HS-5 (cell line): Measurements from ENCODE around the gene CAMK1G.

Experiments used
- DNase-seq: peaks from one replicate; pipeline ENCODE4 v3.0.0-alpha.2; 2012; ENCODE audit warnings: low read depth

Gene CAMK1G

DNA sequence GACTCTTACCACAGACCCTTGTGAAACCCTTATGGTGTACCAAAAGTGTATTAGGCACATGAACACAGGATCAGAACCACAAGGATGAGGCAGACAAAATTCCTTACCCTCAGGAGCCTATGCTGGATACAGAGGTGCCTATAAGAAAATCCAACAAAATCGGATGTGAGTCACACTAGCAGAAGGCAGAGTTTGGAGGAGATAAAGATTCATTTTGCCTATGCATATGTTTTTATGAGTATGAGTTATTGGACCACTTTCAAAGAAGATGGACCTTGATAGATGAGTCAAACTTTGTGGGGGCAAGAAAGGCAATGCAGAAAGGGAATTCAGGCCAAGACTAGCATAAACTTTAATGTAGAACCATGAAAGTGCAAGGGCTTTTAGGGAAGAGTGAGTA, 17.0 kb downstream of the CAMK1G start:
- DNase-seq = peak; percentile 66

DNA sequence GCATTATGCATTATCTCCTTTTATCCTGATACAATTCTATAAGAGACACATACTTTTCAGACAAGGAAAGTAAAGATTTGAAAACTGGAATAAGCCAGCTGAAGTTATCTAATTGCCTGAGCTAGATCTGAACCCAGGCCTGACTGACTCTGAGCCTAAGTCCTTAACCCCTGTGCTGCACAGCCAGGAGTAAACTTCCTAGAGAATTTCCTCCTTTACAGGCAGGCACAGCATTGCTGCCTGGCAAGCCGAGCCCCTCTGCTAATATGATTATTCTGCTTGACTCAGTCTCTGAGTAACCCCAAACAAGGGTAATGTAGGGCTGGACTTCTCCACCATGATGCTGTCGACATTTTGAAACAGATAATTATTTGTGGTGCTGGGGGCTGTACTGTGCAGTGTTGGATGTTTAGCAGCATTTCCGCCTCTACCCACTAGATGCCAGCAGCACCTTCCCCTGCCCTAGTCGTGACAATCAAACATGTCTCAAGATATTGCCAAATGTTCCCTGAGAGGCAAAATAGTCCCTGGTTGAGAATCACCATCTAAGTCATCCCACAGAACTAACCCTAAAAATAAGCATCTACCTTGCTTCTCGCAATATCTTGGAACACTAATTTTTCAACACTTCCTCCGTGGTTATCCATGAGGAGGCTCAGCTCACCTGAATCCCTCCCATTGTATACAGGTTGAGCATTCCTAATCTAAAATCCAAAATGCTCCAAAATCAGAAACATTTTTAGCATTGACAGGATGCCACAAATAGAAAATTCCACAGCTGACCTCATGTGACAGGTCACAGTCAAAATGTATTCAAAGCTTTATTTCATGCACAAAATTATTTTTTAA, 18.5 kb downstream of the CAMK1G start:
- DNase-seq = peak; percentile 23

DNA sequence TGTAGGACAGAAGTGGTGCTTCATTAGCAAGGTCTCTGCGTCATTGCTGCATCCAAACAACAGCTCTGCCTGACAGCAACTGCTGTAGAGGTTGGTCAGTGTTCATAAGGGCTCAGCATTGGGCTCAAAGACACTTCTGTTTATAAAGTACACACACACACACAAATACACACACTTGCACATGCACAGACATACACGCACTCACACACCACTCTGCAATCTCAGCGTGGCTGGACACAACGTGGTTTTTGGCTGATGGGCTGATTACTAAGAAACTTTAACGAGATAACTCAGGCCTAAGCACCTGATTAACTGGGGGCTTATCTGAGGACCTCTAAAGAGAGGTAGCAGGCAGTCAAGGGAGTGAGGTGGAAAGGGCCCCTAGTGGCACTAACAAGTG, 20.4 kb downstream of the CAMK1G start:
- DNase-seq = no peak

DNA sequence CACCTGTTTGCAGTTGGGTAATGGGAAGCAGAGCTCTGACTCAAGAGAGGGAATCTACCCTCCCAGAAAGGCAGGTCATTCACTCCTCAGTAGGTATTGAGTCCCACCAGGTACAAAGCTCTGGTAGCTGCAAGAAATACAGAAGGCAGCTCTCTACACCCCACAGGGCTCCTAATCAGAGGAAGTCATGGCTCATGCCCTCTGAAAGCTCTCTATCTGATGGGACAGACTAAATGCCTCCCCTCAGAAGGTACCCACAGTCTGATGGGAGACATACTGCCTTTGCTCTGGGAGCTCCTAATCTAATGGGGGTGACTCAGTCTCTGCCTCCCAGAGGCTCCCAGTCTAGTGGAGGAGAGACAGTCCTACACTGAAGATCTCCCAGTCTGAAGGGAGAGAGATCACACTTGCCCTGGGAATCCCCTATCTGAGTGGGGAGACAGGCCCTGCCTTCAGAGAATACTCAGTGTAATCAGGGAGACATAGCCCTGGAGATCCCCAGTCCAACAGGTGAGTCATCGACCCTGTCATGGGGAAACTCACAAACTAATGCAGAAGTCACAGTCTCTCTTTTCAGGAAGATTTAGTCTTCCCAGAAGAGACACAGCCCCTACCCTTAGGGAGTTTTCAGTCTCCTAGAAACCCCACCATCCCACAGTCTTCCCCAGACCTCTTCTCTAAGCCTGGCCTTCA, 23.7 kb downstream of the CAMK1G start:
- DNase-seq = peak; percentile 16

DNA sequence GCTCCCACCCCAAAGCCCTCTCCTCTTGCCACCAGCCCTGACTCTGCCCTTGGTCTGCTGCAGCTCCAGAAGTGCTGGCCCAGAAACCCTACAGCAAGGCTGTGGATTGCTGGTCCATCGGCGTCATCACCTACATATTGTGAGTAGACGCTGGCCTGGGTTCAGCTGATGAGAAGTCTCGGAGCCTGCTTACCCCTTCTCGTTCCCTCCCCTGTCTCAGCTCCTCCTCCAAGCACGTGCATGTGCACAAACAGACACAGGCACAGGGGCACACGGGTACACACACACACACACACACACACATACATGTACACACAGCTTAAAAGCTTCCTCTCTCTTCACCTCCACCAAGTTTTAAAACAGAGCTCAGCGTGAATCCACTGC, 24.3 kb downstream of the CAMK1G start:
- no peak for DNase-seq

DNA sequence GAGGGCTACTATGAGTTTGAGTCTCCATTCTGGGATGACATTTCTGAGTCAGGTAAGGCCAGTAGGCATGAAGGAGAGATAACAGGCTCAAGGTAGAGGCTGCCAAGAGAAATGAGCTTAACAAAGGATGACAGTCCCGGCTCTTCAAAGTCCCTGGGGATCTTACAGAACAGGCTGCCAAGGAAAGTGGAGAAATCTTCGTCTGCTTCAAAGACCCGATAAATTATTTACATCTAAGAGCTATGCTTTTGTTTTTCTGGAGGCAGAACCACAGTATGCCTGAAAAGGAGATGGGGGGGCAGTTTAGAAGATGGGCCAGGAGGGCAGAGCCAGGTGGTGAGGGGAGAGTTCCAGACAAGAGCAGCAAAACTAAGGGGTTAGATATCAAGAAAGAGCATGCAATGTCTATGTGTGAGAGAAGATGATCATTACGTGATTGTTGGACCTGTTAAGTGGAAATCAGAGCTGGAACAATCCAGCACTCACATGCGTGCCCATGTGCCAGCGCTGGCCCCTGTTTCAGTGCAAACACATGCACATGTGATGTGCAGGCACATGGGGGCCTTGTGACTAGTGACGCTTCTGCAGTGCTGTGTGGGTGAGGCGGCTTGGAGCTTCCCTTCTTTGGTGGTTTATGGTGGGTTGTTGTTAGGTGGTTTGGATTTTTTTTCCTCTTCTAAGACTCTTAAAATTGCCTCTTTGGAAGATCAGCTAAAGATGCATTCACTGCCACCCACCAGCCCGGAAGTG, 25.7 kb downstream of the CAMK1G start:
- no peak for DNase-seq

DNA sequence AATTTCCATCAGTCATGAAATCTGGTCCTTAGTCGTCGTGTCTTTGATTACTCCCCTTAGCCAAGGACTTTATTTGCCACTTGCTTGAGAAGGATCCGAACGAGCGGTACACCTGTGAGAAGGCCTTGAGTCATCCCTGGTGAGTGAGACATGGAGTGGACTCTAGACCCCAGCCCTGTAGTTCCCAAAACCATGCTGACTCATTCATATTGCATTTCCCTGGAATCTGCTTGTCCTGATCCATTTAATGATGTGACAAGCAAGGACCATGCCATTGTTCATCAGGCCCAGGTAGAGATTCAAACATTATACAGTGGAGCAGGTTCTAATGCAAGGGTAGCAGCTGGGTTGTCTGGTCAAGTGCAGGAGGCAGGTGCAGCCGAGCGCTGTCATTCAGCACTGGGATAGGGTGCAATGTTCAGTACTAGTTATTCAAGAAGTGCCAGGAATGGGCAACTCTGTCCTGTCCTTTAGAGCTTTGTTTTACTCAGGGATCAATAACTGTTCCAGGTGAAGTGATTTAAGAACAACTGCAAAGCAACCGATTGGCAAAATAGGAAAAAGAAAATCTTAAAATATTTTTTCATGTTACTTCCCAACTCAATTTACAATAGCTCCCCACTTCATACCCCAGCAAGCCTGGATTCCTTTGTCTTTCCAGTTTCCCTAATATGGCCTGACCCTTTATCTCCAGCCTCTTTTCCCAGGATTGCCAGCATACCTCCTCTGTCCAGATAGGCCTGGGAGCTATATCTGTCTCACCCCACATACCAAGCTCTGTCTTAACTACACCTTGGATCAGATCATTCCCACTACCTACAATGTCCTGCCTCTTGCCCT, 26.5 kb downstream of the CAMK1G start:
- no peak for DNase-seq

DNA sequence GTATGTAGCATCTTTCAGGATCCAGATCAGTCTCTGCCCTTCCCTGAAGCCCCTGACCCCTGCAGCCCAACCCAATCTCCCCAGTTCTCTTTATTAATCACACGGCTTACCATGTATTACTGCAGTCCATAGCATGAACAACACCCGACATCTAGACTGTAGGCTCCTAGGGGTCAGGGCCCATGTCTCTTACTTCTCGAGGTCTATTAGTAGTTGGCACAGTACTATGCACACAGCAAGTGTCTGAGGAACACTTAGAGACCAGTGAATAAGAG, 27.1 kb downstream of the CAMK1G start:
- no peak for DNase-seq

DNA sequence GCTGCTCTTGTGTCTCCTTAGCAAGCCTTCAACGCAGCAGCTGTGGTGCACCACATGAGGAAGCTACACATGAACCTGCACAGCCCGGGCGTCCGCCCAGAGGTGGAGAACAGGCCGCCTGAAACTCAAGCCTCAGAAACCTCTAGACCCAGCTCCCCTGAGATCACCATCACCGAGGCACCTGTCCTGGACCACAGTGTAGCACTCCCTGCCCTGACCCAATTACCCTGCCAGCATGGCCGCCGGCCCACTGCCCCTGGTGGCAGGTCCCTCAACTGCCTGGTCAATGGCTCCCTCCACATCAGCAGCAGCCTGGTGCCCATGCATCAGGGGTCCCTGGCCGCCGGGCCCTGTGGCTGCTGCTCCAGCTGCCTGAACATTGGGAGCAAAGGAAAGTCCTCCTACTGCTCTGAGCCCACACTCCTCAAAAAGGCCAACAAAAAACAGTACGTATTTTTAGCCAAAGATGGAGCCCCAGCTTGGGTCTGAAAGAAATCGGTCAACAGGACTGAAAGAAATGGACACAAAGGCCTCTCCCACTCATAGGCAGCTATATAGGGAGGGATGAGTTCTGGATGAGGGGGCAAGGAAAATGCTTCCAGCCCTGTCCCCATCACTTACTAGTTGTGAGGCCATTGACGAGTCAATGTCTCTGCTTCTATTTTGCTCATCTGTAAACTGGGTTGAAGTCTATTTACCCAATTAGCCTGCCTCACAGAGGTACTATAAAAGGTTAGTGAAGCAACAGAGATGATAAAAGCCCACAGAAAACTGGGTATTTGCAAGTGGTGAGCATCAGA, 28.5 kb downstream of the CAMK1G start:
- DNase-seq = no peak

DNA sequence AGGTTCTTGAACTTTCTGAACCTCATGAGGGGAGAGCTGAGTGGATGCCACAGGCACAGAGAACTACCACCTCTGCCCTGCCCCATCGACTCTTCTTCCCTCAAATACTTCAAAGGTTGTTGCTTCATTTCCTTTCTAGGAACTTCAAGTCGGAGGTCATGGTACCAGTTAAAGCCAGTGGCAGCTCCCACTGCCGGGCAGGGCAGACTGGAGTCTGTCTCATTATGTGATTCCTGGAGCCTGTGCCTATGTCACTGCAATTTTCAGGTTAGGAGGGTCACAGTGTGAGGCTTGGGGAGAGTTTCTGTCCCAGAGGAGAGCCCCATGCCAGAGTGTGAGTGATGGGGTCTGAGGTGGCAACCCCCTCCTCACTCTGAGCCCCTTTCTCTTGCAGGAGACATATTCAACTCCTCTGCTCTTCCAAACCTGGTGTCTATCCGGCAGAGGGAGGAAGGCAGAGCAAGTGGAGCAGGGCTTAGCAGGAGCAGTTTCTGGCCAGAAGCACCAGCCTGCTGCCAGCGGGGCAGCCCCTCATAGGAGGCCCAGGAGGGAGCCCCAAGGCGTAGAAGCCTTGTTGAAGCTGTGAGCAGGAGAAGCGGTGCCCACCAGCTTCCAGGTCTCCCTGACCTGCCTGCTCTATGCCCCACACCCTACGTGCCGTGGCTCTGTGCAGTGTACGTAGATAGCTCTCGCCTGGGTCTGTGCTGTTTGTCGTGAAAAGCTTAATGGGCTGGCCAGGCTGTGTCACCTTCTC, 29.3 kb downstream of the CAMK1G start:
- no peak for DNase-seq

DNA sequence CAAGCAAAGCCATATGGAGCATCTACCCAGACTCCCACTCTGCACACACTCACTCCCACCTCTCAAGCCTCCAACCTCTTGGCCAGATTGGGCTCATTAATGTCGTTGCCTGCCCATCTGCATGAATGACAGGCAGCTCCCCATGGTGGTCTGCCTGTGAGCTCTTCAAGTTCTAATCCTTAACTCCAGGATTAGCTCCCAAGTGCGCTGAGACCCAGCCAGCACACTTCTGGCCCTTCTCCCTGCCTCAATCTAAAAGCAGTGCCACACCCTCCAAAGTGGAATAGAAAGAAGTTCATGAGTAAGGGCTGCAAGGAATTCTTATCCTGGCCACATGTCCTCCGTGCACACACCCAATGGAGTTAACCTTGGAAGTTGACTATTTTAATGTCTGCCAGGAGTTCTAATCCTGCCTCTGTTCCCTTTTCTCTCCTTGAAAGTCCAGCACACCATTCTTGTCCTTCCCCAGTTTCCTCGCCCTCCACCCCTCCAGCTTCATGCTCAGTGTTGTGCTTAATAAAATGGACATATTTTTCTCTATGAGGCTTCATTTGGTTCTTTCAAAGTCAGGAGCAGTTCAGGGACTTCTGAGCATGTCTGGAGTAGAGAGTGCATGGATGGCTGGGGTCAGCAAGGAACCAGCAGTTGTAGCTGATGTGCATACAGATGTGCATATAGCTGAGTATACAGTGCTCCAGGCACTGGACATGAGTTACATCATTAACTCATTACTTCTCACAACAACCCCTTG, 30.1 kb downstream of the CAMK1G start:
- no peak for DNase-seq

DNA sequence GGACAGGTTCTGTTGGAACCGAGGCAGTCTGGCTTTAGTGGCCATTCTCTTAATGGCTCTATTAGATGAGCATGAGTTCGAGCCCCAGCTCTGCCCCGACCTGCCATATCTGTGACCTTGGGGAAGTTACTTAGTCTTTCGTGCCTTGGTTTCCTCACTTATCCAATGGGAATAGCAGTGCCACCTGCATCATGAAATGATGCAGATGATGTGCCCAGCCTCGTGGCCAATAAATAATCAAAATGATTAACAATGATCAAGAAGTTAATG, 30.6 kb downstream of the CAMK1G start:
- DNase-seq = no peak

DNA sequence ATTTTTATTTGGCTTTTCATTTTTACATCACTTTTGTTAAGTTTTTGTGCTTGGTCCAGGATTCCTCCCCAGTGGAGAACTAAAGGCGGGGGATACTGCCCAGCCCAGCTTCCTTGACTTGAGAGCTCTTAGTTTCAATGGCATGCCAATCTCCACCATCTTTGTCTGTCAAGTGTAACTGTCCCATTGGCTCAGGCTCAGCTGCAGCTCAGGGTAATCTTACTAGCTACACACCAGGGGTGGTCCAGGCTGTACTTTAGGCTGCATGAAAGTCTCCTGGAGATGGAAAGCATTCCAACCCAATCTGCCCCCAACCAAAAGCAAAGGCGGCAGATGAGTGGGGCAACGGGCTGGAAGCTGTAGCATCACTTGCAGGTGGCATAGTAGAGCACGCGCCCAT, 31.4 kb downstream of the CAMK1G start:
- no peak for DNase-seq

DNA sequence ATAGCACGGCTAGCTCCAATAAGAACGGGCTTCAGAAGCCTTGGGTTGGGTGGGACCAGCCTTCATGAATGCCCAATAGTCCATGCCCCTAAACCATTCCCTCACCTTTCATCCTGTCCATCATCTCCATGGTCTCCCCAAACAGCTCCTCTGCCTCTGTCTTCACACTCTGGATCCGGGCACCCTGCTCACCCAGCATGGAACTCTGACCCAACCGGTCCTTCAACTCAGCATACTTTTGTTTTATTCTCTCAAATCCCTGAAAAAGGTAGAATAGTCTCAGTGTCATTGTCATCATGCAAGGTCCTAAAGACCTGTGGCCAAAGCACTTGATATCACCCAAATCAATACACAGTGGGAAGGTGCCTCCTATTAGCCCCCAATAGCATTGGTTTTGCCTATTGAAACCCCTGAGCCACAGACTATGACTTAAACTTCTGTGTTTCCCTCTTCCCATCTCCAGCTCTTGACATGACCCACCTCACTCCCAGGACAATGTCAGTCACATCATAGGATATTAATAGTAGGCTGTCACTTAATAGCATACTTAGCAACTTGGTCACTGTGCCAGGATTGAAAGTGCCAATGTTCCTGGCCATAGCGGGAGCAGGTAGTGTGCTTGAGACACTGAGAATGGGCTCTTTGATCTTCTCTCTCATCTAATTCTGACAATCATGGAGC, 33.0 kb downstream of the CAMK1G start:
- no peak for DNase-seq

DNA sequence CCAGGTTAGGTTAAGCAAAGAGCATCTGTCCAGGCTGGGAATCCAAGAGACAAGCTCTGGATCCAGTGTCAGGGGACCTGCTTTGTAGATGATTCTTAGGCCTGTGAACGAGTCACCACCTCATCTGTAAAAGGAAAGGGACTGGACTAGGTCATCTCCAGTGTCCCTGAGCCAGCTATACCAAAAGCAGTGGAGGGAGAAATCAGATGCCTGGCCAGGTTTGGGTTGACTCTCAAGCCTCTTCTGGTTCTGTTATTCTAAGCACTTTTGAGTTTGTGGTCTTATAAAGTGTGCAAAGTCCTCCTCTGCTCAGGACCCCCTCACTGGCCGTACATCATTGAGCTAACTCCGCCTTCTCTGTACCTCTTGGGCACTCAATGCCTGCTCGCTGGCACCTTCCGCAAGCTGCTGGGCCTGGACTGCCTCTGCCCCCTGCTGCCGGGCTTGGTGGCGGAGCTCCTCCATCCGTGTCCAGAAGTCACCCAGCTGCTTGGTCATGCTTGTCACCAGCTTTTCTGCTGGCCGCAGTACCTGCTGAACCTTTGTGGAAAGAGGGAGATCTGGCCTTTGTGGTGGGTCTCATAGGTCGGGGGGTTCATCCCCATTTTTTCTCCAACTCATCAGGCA, 33.6 kb downstream of the CAMK1G start:
- no peak for DNase-seq

DNA sequence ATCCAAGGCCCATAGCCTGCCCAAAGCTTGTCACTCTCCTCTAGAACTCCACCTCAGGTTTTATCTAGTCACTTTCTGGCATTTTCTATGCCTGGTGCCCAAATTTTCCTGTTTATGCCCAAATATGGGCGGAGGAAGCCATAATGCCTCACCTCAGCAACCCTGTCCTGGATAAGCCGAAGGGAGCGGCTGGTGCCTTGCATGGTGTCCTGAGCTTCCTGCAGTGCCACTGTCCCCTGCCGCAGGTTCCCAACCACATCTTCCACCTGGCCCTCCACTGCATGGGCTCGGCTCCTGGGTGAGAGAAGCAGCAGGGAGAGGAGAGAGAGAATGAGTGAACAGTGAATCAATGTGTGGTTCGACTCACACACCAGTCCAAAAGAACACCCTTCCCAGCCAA, 34.2 kb downstream of the CAMK1G start:
- DNase-seq = no peak

DNA sequence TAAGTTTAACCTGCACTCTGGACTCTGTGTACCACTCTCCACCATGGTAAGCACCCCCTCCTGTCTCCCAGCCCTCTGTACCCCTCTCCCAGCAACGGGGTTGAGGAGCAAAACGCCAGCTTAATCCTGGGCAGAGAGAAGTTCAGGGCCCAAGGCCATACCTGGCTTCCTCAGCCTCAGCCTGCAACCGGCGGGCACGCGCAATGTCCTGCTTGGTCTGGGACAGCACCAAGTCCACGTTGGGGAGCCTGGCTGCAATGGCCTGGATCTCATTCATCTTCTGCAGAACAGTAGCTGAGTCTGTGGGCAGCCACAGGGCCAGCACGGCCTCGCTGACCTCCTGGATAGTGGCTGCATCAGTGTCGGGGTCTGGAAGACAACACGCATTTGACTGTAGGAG, 34.8 kb downstream of the CAMK1G start:
- DNase-seq = no peak

DNA sequence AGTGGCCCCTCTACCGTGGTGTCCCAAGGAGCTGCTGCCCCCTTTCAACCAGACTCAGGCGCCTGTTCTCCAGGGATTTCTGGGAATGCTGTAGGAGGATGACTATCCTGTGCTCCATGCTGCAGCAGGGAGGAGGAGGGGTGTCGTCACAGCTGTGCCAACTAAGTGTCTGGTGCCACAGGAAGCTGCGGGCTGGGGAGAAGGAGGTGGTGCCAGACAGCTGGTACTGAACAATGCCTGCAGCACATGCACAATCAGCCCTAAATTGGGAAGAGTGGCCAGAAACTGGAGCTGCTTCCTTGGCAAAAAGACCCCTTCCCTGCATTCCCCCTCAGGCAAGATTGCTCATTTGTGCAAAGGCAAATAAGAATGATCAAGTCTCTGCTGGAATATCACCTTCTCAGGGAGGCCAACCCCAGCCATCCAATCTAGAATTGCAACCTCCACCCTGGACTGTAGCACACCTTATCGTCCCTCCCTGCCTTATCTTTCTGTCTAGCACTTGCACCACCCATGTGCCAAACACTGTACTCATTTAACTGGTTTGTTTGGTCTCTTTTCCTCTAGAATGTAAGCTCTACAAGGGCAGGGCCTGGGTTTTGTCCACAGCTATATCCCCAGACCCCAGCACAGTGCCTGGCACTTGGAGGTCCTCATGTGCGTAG, 35.4 kb downstream of the CAMK1G start:
- no peak for DNase-seq
